OCI-LY7 (cell line): ENCODE results near the gene SLC25A39. TPM values are rescaled to one million over a fixed set of nuclear protein-coding genes. Genes with fewer than 3 reads are reported as not detected.

ENCODE experiments used
- BruUV-seq: library from RNA; stranded (reverse); fragments of 400-500 nt; replicated peaks from 2 replicates; lab custom pipeline; 2021; lab: Mats Ljungman, UMichigan
- CTCF ChIA-PET: fragments of 300-600 bp; sonication (Branson Sonifier 250); formaldehyde crosslinking; loops from one replicate; lab custom pipeline; 2022; ENCODE audit warnings: antibody characterized with exemption; ENCODE audit not compliant: unreplicated experiment; lab: Charles Lee
- POLR2A ChIA-PET: fragments of 300-600 bp; sonication (Branson Sonifier 250); formaldehyde crosslinking; loops from one replicate; lab custom pipeline; 2022; ENCODE audit warnings: antibody characterized with exemption; lab: Charles Lee
- DNase-seq: peaks from one replicate; pipeline ENCODE4 v3.0.0-alpha.2; 2015; ENCODE audit warnings: low spot score
- H2AFZ ChIP-seq: fragments of 200-600 bp; sonication (generic), shearing (Covaris generic); 2 replicates; pipeline ENCODE4 v1.6.1; 2014; ENCODE audit warnings: mild to moderate bottlenecking, antibody characterized with exemption, low read length, moderate library complexity
- H3K27ac ChIP-seq: fragments of 200-600 bp; sonication (generic); 2 replicates; pipeline ENCODE4 v1.5.1; 2014; ENCODE audit warnings: mixed run types, low read depth, mild to moderate bottlenecking, moderate library complexity, low read length, inconsistent platforms; ENCODE audit not compliant: poor library complexity, severe bottlenecking
- H3K36me3 ChIP-seq: fragments of 200-600 bp; sonication (generic); 2 replicates; pipeline ENCODE4 v1.6.1; 2014; ENCODE audit warnings: mild to moderate bottlenecking, antibody characterized with exemption, low read length, moderate library complexity, mixed read lengths; ENCODE audit not compliant: insufficient read depth
- H3K4me1 ChIP-seq: fragments of 200-600 bp; sonication (generic); 2 replicates; pipeline ENCODE4 v1.5.1; 2014; ENCODE audit warnings: mild to moderate bottlenecking, low read length; ENCODE audit not compliant: insufficient read depth, poor library complexity, severe bottlenecking
- H3K4me2 ChIP-seq: fragments of 200-600 bp; sonication (generic); 2 replicates; pipeline ENCODE4 v1.6.1; 2014; ENCODE audit warnings: mild to moderate bottlenecking, low read length
- H3K4me3 ChIP-seq: fragments of 200-600 bp; sonication (generic); 2 replicates; pipeline ENCODE4 v1.5.1; 2014; ENCODE audit warnings: mild to moderate bottlenecking, low read depth, low read length; ENCODE audit not compliant: poor library complexity, severe bottlenecking
- H3K79me2 ChIP-seq: fragments of 200-600 bp; sonication (generic); 2 replicates; pipeline ENCODE4 v1.6.1; 2016; ENCODE audit warnings: low read depth, mild to moderate bottlenecking, low read length, moderate library complexity, mixed read lengths; ENCODE audit not compliant: insufficient read depth
- H3K9me2 ChIP-seq: fragments of 200-600 bp; sonication (generic); 2 replicates; pipeline ENCODE4 v1.6.1; 2016; ENCODE audit warnings: mild to moderate bottlenecking, low read length, mixed read lengths; ENCODE audit not compliant: insufficient read depth
- H3K9me3 ChIP-seq: fragments of 200-600 bp; sonication (generic); 2 replicates; pipeline ENCODE4 v1.6.1; 2014; ENCODE audit warnings: mild to moderate bottlenecking, mixed run types, low read length, mixed read lengths
- H4K20me1 ChIP-seq: fragments of 200-600 bp; sonication (generic); 2 replicates; pipeline ENCODE4 v1.6.1; 2014; ENCODE audit warnings: mild to moderate bottlenecking, antibody characterized with exemption, low read length, moderate library complexity, mixed read lengths; ENCODE audit not compliant: insufficient read depth
- CTCF ChIP-seq: fragments of 200-600 bp; sonication (generic); conservative IDR thresholded peaks from 2 replicates; pipeline ENCODE4 v1.5.1; 2014; ENCODE audit warnings: mild to moderate bottlenecking, antibody characterized with exemption, low read length, moderate library complexity, mixed read lengths
- EZH2phosphoT487 ChIP-seq: fragments of 200-600 bp; sonication (generic); IDR thresholded peaks from 2 replicates; pipeline ENCODE4 v1.6.1; 2018; ENCODE audit warnings: low read depth, borderline replicate concordance, mild to moderate bottlenecking, mixed run types, antibody characterized with exemption, low read length, moderate library complexity, mixed read lengths
- intact Hi-C: fragments of 100-400 bp; cut with micrococcal nuclease; formaldehyde crosslinking; loops from one replicate; pipeline ENCODE4 v1.10.0; 2022; ENCODE audit not compliant: unreplicated experiment
- total RNA-seq, 2 experiments: library from RNA; depleted of rRNA in 1 of 2; stranded (reverse); fragments of >200 nt in 1 of 2; shearing (Covaris generic) in 1 of 2; gene quantifications; 2 replicates each; pipeline ENCODE4 v1.2.3, GENCODE V29; 2014 to 2022

SLC25A39 gene
- total RNA-seq, 2 experiments from 2014 or later, result 156 to 159 TPM

- no peak for TF ChIP-seq EZH2phosphoT487
- TF ChIP-seq CTCF, result no peak
- Histone ChIP-seq H4K20me1 (no peaks in the 10 kb centered on the region), H2AFZ (no peak overlapping the region), H3K4me1 (peaks cover 55% of the 10 kb centered on the region), H3K27ac (no peak overlapping the region), H3K36me3 (peaks cover 46% of the 10 kb centered on the region), H3K4me2 (no peak overlapping the region), H3K9me3 (no peaks in the 10 kb centered on the region), H3K79me2 (0 out of 2 replicates have a peak, but pooled peaks cover 6% of the 10 kb centered on the region), H3K9me2 (no peaks in the 10 kb centered on the region), H3K4me3 (no peak overlapping the region)
- no peak for DNase-seq
- intact Hi-C loops, result loop anchor here (2.0 kb wide), 1 partner anchor 141 kb away; no protein-coding TSS in a partner anchor
- ChIA-PET CTCF (no interaction called here), POLR2A (no interaction called here)
- TSS peak; percentile 89 for BruUV-seq
Measured at GRCh38 chr17:44351961-44352827, 27.6 kb upstream of the SLC25A39 start.

GRCh38 chr17:44351464-44351863 lies 26.8 kb upstream of the SLC25A39 start:
- CTCF ChIA-PET, result interaction anchor here (0.7 kb wide), 1 partner anchor 135 kb away, joined by 3 read pairs; no protein-coding TSS in a partner anchor
- no peak overlapping the region for H2AFZ ChIP-seq
- peaks cover 62% of the 10 kb centered on the region for H3K4me1 ChIP-seq
- no peak overlapping the region for H3K4me2 ChIP-seq
- TF ChIP-seq EZH2phosphoT487, result no peak
- TF ChIP-seq CTCF, result no peak
- H3K9me3 ChIP-seq, result no peaks in the 10 kb centered on the region
- BruUV-seq, result no TSS peak
- no peak overlapping the region for H3K27ac ChIP-seq
- H3K4me3 ChIP-seq, result no peak overlapping the region
- H3K36me3 ChIP-seq, result peaks cover 46% of the 10 kb centered on the region
- H3K9me2 ChIP-seq, result no peaks in the 10 kb centered on the region
- POLR2A ChIA-PET, result no interaction called here
- intact Hi-C loops, result loop anchor here (2.0 kb wide), 1 partner anchor 141 kb away; no protein-coding TSS in a partner anchor
- DNase-seq, result no peak
- peaks cover 10% of the 10 kb centered on the region; the same call in 1 of the 2 replicates for H3K79me2 ChIP-seq
- H4K20me1 ChIP-seq, result no peaks in the 10 kb centered on the region
